Naive thymus-derived CD4-positive, alpha-beta T cell (primary cell): ENCODE data around the gene MSRB1. TPM values are rescaled to one million over a fixed set of nuclear protein-coding genes. Genes with fewer than 3 reads are reported as not detected.

Source experiments
- ATAC-seq: fragments of 150-1000 bp; cut with Tn5 transposase; 2 replicates; pipeline ENCODE4 v1.10.0; 2021; ENCODE audit warnings: mild to moderate bottlenecking, moderate library complexity
- CTCF ChIA-PET: fragments of 350-600 bp; sonication (Branson Sonifier 250); formaldehyde crosslinking; loops from one replicate; lab custom pipeline; 2021; ENCODE audit warnings: antibody characterized with exemption; lab: Charles Lee
- POLR2A ChIA-PET: fragments of 350-600 bp; sonication (Branson Sonifier 250); formaldehyde crosslinking; loops from one replicate; lab custom pipeline; 2021; ENCODE audit warnings: antibody characterized with exemption, inconsistent platforms; lab: Charles Lee
- DNase-seq, 9 donors: peaks; one replicate each; pipeline versions ENCODE4 v3.0.0 to v3.0.0-alpha.2; 2020 to 2022; ENCODE audit warnings: mixed read lengths in 1 of 9
- H3K27ac ChIP-seq: one replicate; pipeline ENCODE4 v1.7.0; 2013; ENCODE audit warnings: mild to moderate bottlenecking, low read depth, low read length, moderate library complexity
- H3K27me3 ChIP-seq, 2 donors: one replicate each; pipeline ENCODE4 v1.7.0; 2013; ENCODE audit warnings: low read length in 2 of 2, mild to moderate bottlenecking in 2 of 2, moderate library complexity in 2 of 2; ENCODE audit not compliant: control insufficient read depth in 2 of 2, insufficient read depth in 2 of 2
- H3K36me3 ChIP-seq, 3 experiments: 1 replicate in 2 of 3; 2 replicates in 1 of 3; pipeline ENCODE4 v1.7.0; 2013; ENCODE audit warnings: low read length in 3 of 3, mild to moderate bottlenecking in 3 of 3, moderate library complexity in 1 of 3; ENCODE audit not compliant: insufficient read depth in 3 of 3, control insufficient read depth in 2 of 3
- H3K4me1 ChIP-seq, 2 donors: one replicate each; pipeline ENCODE4 v1.7.0; 2013; ENCODE audit warnings: low read length in 2 of 2, mild to moderate bottlenecking in 2 of 2, moderate library complexity in 1 of 2; ENCODE audit not compliant: control insufficient read depth in 2 of 2, insufficient read depth in 2 of 2
- H3K4me3 ChIP-seq: 2 replicates; pipeline ENCODE4 v1.7.0; 2013; ENCODE audit warnings: mild to moderate bottlenecking, low read length
- H3K9me3 ChIP-seq, 3 experiments: 1 replicate in 2 of 3; 2 replicates in 1 of 3; pipeline ENCODE4 v1.7.0; 2013; ENCODE audit warnings: low read length in 3 of 3; ENCODE audit not compliant: control insufficient read depth in 2 of 3
- H3K27ac Mint-ChIP-seq, 9 donors: one replicate each; pipeline ENCODE4 v1.8.0; 2020 to 2022; ENCODE audit warnings: mixed read lengths in 9 of 9, mild to moderate bottlenecking in 8 of 9, moderate library complexity in 5 of 9, inconsistent platforms in 2 of 9
- H3K27me3 Mint-ChIP-seq, 5 donors: one replicate each; pipeline ENCODE4 v1.8.0; 2021 to 2022; ENCODE audit warnings: mixed read lengths in 5 of 5, mild to moderate bottlenecking in 1 of 5
- H3K36me3 Mint-ChIP-seq, 5 donors: one replicate each; pipeline ENCODE4 v1.8.0; 2020 to 2022; ENCODE audit warnings: mixed read lengths in 5 of 5, mild to moderate bottlenecking in 3 of 5, inconsistent platforms in 1 of 5
- H3K4me1 Mint-ChIP-seq, 7 donors: one replicate each; pipeline ENCODE4 v1.8.0; 2020 to 2022; ENCODE audit warnings: mixed read lengths in 7 of 7, mild to moderate bottlenecking in 3 of 7, inconsistent platforms in 1 of 7
- H3K4me3 Mint-ChIP-seq, 10 donors: one replicate each; pipeline ENCODE4 v1.8.0; 2020 to 2022; ENCODE audit warnings: mild to moderate bottlenecking in 10 of 10, mixed read lengths in 10 of 10, moderate library complexity in 6 of 10, inconsistent platforms in 2 of 10
- H3K9me3 Mint-ChIP-seq, 11 donors: one replicate each; pipeline ENCODE4 v1.8.0; 2020 to 2022; ENCODE audit warnings: mixed read lengths in 11 of 11, mild to moderate bottlenecking in 4 of 11, inconsistent platforms in 1 of 11, moderate library complexity in 1 of 11
- intact Hi-C, 2 donors: fragments of 100-400 bp; cut with micrococcal nuclease; formaldehyde crosslinking; loops; one replicate each; pipeline ENCODE4 v1.15.1; 2023
- polyA plus RNA-seq, 2 donors: library from polyadenylated mRNA; unstranded; fragments of 300-500 nt; fragmentation: Illumina TruSeq; gene quantifications; one replicate each; pipeline ENCODE4 v1.2.3, GENCODE V29; 2021
- total RNA-seq, 6 experiments: library from RNA in 5 of 6; stranded (reverse) in 5 of 6; gene quantifications; 1 replicate in 5 of 6; 2 replicates in 1 of 6; pipeline ENCODE4 v1.2.3 and lab custom pipeline; 2021 to 2026

Gene MSRB1
- total and polyA plus RNA-seq, 7 experiments from 2014 or later = 5.5 to 27.0 (median 15.6) TPM

DNA sequence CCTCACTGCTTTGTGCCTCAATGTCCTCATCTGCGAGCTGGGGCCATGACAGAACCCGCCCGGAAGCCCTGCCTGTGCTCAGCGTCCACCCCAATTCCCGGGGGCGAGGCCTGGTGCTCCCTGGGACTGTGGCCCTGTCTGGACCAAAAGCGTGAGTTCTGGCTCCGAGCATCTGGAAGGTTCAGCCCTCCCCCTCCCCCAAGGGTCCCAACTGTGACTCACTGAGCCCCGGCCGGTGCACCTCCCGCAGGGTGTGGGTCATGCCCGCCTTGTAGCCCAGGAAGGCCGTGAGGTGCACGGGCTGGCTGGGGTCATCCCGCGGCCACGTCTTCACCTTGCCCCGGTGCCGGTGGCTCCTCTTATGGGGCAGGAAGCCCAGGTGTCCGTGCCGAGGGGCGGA, 10.7 kb upstream of the MSRB1 start:
- ATAC-seq = no peak
- POLR2A ChIA-PET = interaction anchor here (0.6 to 1.9 kb wide), 2 partner anchors 11 to 142 kb away, joined by 4 to 5 read pairs; partner anchors contain the start of gene MSRB1

DNA sequence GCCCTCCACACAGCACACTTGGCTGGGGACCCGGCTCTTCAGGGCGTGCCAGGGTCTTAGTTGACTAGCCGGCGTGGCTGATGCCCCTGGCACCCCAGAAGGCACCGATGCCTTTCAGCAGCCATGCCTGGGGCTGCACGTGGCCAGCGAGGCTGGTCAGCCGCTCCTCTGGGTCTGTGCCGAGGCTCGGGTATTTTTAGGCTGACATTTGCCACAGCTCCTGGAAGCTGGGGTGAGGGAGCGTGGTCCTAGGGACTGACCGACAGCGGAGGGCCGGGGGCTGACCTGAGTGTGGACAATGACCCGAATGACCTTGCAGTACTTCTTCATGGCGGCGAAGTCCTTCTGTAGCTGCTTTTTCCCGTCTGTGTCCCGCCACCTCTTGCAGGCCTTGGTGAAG, 7.6 kb upstream of the MSRB1 start:
- ChIA-PET CTCF (no interaction called here), POLR2A (interaction anchor here (0.6 to 2.3 kb wide), 2 partner anchors 11 to 14 kb away, joined by 3 to 8 read pairs; partner anchors contain the start of gene RPS2)
- Histone ChIP-seq H3K36me3 (no peaks in the 10 kb centered on the region), H3K4me1 (no peaks in the 10 kb centered on the region), H3K27me3 (no peaks in the 10 kb centered on the region), H3K4me3 (no peak overlapping the region), H3K9me3 (no peaks in the 10 kb centered on the region), H3K27ac (no peak overlapping the region)
- no peak overlapping the region for H3K27ac Mint-ChIP-seq
- H3K36me3 Mint-ChIP-seq = no peaks in the 10 kb centered on the region
- no peak overlapping the region for H3K4me3 Mint-ChIP-seq
- no peak for ATAC-seq
- H3K27me3 Mint-ChIP-seq = peaks cover 0 to 2% (median 0%) of the 10 kb centered on the region in 5 donors
- H3K9me3 Mint-ChIP-seq = no peaks in the 10 kb centered on the region
- intact Hi-C loops = no loop called here
- no peaks in the 10 kb centered on the region for H3K4me1 Mint-ChIP-seq
- DNase-seq = no peak

More for the DNA sequence above, 10.7 kb upstream of the MSRB1 start:
- Histone ChIP-seq H3K4me1 (peaks cover 0 to 2% of the 10 kb centered on the region in 2 donors), H3K27ac (no peak overlapping the region), H3K4me3 (no peak overlapping the region), H3K9me3 (no peaks in the 10 kb centered on the region), H3K27me3 (no peaks in the 10 kb centered on the region), H3K36me3 (no peaks in the 10 kb centered on the region)
- Mint-ChIP-seq H3K4me3 (no peak overlapping the region), H3K36me3 (no peaks in the 10 kb centered on the region), H3K27me3 (peaks cover 0 to 3% (median 0%) of the 10 kb centered on the region in 5 donors), H3K4me1 (no peaks in the 10 kb centered on the region), H3K9me3 (no peaks in the 10 kb centered on the region), H3K27ac (no peak overlapping the region)
- intact Hi-C loops = no loop called here
- CTCF ChIA-PET = no interaction called here
- no peak for DNase-seq

- POLR2A ChIA-PET = interaction anchor here (0.6 to 2.3 kb wide), 2 partner anchors 11 to 15 kb away, joined by 3 to 8 read pairs; partner anchors contain the start of gene RPS2
- ATAC-seq = no peak
- intact Hi-C loops = no loop called here
Measured at GRCh38 chr16:1950047-1950446, 7.0 kb upstream of the MSRB1 start.

DNA sequence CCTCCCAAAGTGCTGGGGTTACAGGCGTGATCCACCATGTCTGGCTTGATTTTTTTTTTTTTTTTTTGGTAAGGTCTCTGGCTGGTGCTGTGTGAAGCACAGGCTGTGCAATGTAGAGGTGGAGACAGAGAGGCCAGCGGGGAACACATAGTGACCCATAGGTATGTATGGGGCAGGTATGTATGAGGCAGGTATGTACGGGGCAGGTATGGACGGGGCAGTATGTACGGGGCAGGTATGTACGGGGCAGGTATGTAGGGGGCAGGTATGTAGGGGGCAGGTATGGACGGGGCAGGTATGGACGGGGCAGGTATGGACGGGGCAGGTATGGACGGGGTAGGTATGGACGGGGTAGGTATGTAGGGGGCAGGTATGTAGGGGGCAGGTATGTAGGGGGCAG, 6.5 kb upstream of the MSRB1 start:
- no peaks in the 10 kb centered on the region for H3K27me3 ChIP-seq
- POLR2A ChIA-PET = interaction anchor here (0.6 to 0.8 kb wide), 3 partner anchors 11 to 222 kb away, joined by 3 to 8 read pairs (median 4); no protein-coding TSS in a partner anchor
- H3K4me3 ChIP-seq = no peak overlapping the region
- Mint-ChIP-seq H3K4me1 (peaks cover 0 to 3% (median 2%) of the 10 kb centered on the region in 7 donors), H3K4me3 (no peak overlapping the region), H3K27ac (no peak overlapping the region), H3K9me3 (no peaks in the 10 kb centered on the region), H3K27me3 (peaks cover 0 to 2% (median 0%) of the 10 kb centered on the region in 5 donors), H3K36me3 (no peaks in the 10 kb centered on the region)
- intact Hi-C loops = loop anchor here in 1 of 2 donors (10.0 kb wide), 2 partner anchors 245 to 525 kb away; partner anchors contain the start of genes MAPK8IP3 and UQCC4
- no peaks in the 10 kb centered on the region for H3K4me1 ChIP-seq
- CTCF ChIA-PET = no interaction called here
- DNase-seq (no peak), ATAC-seq (no peak)
- no peaks in the 10 kb centered on the region for H3K36me3 ChIP-seq
- H3K27ac ChIP-seq = no peak overlapping the region
- H3K9me3 ChIP-seq = no peaks in the 10 kb centered on the region

More at GRCh38 chr16:1950047-1950446, 7.0 kb upstream of the MSRB1 start:
- Histone ChIP-seq H3K4me1 (no peaks in the 10 kb centered on the region), H3K27me3 (no peaks in the 10 kb centered on the region), H3K27ac (no peak overlapping the region), H3K36me3 (no peaks in the 10 kb centered on the region), H3K4me3 (no peak overlapping the region), H3K9me3 (no peaks in the 10 kb centered on the region)
- no peak overlapping the region for H3K4me3 Mint-ChIP-seq
- DNase-seq = no peak
- H3K27ac Mint-ChIP-seq = no peak overlapping the region
- no peaks in the 10 kb centered on the region for H3K4me1 Mint-ChIP-seq
- no peaks in the 10 kb centered on the region for H3K36me3 Mint-ChIP-seq
- peaks cover 0 to 2% (median 0%) of the 10 kb centered on the region in 5 donors for H3K27me3 Mint-ChIP-seq
- no peaks in the 10 kb centered on the region for H3K9me3 Mint-ChIP-seq
- CTCF ChIA-PET = no interaction called here

DNA sequence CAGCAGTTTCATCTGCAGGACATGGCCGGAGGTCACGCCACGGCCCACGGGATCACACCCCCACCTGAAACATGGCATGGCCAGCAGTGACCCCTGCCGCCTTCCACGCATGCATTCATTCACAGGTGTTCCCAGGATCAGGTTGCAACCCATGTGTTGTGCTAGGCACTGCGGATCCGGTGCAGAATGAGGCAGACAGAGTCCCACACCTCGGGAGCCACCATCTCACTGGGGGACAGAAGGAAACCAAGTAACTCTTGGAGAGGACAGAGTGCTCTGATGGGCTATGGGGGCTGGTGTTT, 4.3 kb upstream of the MSRB1 start:
- no peak for DNase-seq
- intact Hi-C loops = loop anchor here in 1 of 2 donors (10.0 kb wide), 2 partner anchors 243 to 523 kb away; partner anchors contain the start of genes MAPK8IP3 and UQCC4
- Histone ChIP-seq H3K4me1 (peaks cover under 1 to 3% of the 10 kb centered on the region in 2 donors), H3K27ac (no peak overlapping the region), H3K9me3 (no peaks in the 10 kb centered on the region), H3K36me3 (no peaks in the 10 kb centered on the region), H3K4me3 (no peak overlapping the region), H3K27me3 (no peaks in the 10 kb centered on the region)
- H3K4me1 Mint-ChIP-seq = peaks cover 0 to 13% (median 5%) of the 10 kb centered on the region in 7 donors
- no peaks in the 10 kb centered on the region for H3K36me3 Mint-ChIP-seq
- ChIA-PET CTCF (no interaction called here), POLR2A (interaction anchor here (0.5 kb wide), 1 partner anchor 25 kb away, joined by 3 read pairs; no protein-coding TSS in a partner anchor)
- no peak overlapping the region for H3K27ac Mint-ChIP-seq
- H3K9me3 Mint-ChIP-seq = no peaks in the 10 kb centered on the region
- ATAC-seq = no peak
- H3K4me3 Mint-ChIP-seq = no peak overlapping the region
- H3K27me3 Mint-ChIP-seq = peaks cover 0 to 2% (median 0%) of the 10 kb centered on the region in 5 donors

GRCh38 chr16:1946495-1947368, 3.7 kb upstream of the MSRB1 start:
- H3K4me3 ChIP-seq = no peak overlapping the region
- H3K9me3 ChIP-seq = no peaks in the 10 kb centered on the region
- H3K36me3 ChIP-seq = no peaks in the 10 kb centered on the region
- ChIA-PET POLR2A (interaction anchor here (0.5 to 1.0 kb wide), 3 partner anchors 18 to 48 kb away, joined by 3 read pairs; partner anchors contain the start of gene RPS2), CTCF (no interaction called here)
- no peak for ATAC-seq
- no peak for DNase-seq
- no peak overlapping the region for H3K27ac Mint-ChIP-seq
- peaks cover 6 to 7% of the 10 kb centered on the region in 2 donors for H3K4me1 ChIP-seq
- H3K36me3 Mint-ChIP-seq = no peaks in the 10 kb centered on the region
- no peaks in the 10 kb centered on the region for H3K27me3 ChIP-seq
- H3K27ac ChIP-seq = no peak overlapping the region
- no peak overlapping the region for H3K4me3 Mint-ChIP-seq
- H3K27me3 Mint-ChIP-seq = no peaks in the 10 kb centered on the region
- H3K9me3 Mint-ChIP-seq = no peaks in the 10 kb centered on the region
- H3K4me1 Mint-ChIP-seq = peaks cover under 1 to 19% (median 9%) of the 10 kb centered on the region in 7 donors
- intact Hi-C loops = loop anchor here in 1 of 2 donors (10.0 kb wide), 2 partner anchors 242 to 522 kb away; partner anchors contain the start of genes MAPK8IP3 and UQCC4
